ENCODE data around the gene GRIA2.
A peak's percentile ranks its signal among the peaks of the same experiment; 100 is the strongest.
"Not testable (repeated sequence)": the region's sequence is repeated elsewhere in the genome, so short reads cannot be mapped to it uniquely, and the experiment has no call there.

The GRIA2 gene

GRCh38 chr4:157220371-157220881 lies at the start of gene GRIA2:
GRIA2 (plus strand) TSS chr4:157220728; CDS start chr4:157221043, 315 bp downstream.
- peak in 1 of 2 donors; percentile 11 for DNase-seq

GRCh38 chr4:157172011-157172410 lies 48.5 kb upstream of the GRIA2 start:
- DNase-seq, result no peak

- not testable (repeated sequence) for DNase-seq
Observed at GRCh38 chr4:157180268-157180667, 40.3 kb upstream of the GRIA2 start.

GRCh38 chr4:157184300-157184699 lies 36.2 kb upstream of the GRIA2 start:
- no peak for DNase-seq

GRCh38 chr4:157185363-157185762 lies 35.2 kb upstream of the GRIA2 start:
- no peak for DNase-seq

DNA sequence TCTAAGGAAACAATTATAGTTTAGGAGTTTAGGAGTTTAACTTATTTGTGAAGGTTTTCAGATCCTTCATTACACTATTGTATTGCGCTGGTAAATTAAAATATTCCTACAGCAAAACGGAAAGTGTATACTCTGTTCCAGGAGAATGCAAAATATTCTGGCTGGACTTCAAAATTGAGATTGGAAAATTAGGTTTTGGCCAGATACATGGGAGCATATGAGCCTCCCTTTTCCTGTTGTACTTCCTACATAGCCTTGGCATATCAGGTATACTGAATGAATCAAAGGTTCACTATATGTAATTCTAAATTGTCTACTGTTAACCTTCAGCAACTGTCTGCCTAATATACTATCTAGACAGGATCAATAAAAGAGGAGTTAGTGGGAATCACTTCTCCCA lies 25.2 kb upstream of the GRIA2 start:
- no peak for DNase-seq

- DNase-seq, result no peak
Observed at GRCh38 chr4:157196046-157196445, 24.5 kb upstream of the GRIA2 start.

GRCh38 chr4:157204634-157205244 lies 15.8 kb upstream of the GRIA2 start:
- DNase-seq, result peak; percentile 13 to 21

- DNase-seq, result no peak
Observed at GRCh38 chr4:157217708-157218107, 2.8 kb upstream of the GRIA2 start.

DNA sequence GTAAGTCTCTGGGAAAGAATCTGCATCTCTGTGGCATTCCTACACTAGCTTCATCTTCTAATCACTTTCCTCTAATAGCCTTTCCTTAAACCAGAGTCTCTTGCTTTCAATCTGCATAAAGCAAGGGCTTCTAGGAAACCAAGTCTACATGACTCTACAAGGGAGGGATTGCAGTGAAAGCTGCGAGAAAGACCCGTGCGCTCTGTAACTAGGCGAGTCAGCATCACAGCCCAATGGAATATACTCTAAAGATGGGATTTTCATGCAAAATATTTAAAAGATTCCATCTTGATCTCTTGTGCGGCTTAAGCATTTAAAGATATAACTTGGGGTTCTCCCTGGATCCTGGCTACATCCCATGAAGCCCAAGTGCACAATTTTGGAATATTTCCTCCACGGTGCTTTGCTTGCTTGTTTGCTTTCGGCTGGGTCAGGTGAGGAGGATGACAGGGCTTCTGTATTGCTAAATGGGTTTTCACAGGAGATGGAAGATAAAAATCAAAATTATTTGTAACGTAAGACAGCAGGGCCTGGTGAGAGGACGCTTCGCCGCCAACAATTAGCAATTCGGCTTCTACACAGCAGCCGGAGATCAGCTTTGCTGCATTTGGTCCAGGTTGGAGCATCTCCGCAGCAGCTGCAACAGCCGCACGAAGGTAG lies 687 bp upstream of the GRIA2 start:
- DNase-seq, result no peak

DNA sequence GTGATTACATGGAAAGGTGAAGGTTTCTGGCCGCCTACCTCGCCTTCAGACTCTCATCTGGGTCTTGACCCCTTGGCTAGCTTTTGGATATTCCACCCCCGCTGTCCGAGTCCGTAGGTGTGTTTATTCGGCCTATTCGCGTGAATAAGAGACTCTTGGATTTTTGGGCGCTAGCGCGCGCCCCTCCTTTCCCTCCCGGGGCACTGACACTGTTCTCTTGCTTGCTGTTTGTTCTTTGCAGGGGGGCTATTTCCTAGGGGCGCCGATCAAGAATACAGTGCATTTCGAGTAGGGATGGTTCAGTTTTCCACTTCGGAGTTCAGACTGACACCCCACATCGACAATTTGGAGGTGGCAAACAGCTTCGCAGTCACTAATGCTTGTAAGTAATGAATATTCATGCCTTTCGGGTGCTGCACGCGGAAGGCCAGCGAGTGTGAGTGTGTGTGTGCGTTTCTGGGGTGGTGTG lies 932 bp downstream of the GRIA2 start:
- DNase-seq, result no peak

DNA sequence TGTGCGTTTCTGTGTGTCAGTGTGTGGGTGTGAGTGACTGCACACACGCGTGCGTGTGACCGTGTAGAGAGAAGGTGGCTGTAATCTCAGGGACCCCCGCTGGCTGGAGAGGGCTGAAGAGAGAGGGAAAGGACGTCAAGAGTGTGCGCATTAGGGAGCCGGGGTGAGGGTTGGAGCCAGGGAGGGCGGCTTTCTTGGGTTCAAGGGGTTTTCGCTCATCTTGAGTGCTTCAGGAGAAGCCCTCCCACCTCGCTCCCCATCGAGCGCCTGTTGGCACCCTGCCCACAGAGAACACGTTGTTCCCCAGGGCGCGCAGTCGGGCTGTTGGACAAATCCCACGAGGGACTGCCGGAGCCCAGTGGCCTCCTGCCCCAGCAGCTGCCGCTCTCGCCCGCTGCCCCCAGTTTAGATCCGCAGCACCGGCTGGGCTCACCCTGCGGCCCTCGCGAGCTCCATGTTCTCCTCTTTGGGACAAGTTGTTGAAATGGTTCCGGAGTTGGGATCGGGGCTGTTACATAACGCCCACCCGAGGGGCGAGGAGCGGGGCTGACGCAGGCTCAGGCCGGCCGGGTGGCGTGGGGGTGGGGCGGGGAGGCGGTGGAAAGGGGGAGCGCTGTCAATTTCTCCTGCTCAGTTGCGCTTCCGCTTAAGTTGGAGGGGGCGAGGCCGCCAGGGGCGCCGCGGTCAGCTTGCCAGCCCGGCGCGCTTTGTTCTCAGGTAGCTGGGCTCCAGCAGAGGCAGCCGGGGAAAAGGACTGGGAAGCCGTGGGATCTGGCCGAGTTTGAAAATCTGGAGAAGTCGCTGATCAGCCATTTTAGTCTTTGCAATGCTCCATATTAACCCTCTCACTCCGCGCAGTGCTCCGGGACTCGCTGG lies 1.6 kb downstream of the GRIA2 start:
- no peak for DNase-seq

- no peak for DNase-seq
Observed at GRCh38 chr4:157222771-157223160, 2.2 kb downstream of the GRIA2 start.

GRCh38 chr4:157223456-157223855 lies 2.9 kb downstream of the GRIA2 start:
- DNase-seq, result no peak

DNA sequence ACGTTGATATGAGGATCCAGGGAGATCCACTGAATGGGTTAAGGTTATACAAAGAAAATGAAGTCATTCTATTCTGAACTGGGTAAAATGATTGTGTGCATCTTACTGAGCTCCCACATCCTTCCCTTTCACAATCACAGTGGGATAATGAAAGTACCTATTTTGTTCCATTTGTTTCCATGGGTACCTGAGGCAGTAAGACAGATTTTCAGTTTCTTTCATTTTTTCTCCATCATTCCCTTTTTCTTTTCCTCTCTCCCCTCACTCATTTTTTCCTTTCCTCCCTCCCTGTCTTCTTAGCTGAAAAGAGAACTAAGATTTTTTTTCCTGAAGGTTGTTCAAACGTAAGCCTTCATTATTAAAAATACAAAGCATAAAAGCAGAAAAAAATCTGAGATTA lies 4.6 kb downstream of the GRIA2 start:
- DNase-seq, result no peak

DNA sequence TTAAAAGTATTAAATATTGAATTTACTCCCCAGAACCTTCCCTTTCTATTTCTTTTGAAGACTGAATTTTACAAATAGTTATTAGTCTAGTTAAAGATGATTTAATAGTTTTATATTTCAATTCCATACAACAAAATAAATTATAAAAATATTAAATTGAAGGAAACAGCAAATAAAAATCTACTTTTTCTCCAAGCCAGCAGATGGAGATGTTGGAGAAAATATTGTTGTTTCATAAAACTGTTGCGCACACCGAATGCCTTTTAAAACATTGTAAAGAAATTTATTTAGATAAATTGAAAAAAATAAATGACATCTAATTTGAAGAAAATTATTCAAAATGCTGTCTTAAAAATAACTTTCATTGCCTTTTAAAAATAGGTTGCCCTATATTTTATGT lies 5.5 kb downstream of the GRIA2 start:
- DNase-seq, result no peak

GRCh38 chr4:157226601-157227000 lies 6.1 kb downstream of the GRIA2 start:
- DNase-seq, result no peak

- DNase-seq, result no peak
Observed at GRCh38 chr4:157231525-157231924, 11.0 kb downstream of the GRIA2 start.

GRCh38 chr4:157242871-157243270 lies 22.3 kb downstream of the GRIA2 start:
- DNase-seq, result no peak

GRCh38 chr4:157244348-157244747 lies 23.8 kb downstream of the GRIA2 start:
- DNase-seq, result no peak

GRCh38 chr4:157245351-157245750 lies 24.8 kb downstream of the GRIA2 start:
- DNase-seq, result no peak

DNA sequence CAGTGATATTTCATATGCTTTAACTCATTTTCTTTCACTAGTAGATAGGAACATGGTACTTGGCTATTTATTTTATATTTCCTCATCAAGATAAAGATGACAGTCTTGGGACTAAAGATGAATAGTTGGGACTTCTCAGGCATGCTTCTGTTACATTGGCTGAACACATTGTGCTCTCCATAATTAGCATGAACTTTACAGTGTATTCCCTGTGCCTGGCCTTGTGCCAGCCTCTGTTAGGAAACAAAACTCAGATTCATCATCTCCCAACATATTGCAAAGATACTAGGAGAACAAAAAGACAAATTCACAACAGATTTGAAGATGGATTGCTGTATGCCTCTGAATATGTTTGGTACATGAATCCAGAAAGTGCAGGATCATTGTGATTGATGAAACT lies 26.4 kb downstream of the GRIA2 start:
- DNase-seq, result no peak

DNA sequence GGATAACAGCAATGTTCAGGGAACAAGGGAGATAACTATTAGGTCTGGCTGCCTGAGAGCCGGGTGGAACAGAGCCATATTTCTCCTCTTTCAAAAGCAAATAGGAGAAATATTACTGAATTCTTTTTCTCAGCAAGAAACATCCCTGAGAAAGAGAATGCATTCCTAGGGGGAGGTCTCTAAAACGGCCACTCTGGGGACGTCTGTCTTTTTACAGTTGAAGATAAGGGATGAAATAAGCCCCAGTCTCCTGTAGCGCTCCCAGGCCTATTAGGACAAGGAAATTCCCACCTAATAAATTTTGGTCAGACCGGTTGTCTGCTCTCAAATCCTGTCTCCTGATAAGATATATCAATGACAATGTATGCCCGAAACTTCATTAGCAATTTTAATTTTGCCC lies 37.6 kb downstream of the GRIA2 start:
- not testable (repeated sequence) for DNase-seq

- no peak for DNase-seq
Observed at GRCh38 chr4:157265281-157265680, 44.8 kb downstream of the GRIA2 start.

Data from stimulated activated CD4-positive, alpha-beta T cell treated with anti-CD3 and anti-CD28 coated beads, Interleukin-2, amount 100 ng/mL, for 48 hours (primary cell).